ENCODE results near the gene GPC6.

GPC6 gene

GRCh38 chr13:93848247-93848646 is 621.6 kb downstream of the GPC6 start:
- ChIA-PET POLR2A (no interaction called here), CTCF (no interaction called here)
- no peak for DNase-seq (ENCODE audit: extremely low spot score)
- TF ChIP-seq FOXA1 (IDR thresholded peaks at IDR 0.05) (no peak), ZNF384 (IDR thresholded peaks at IDR 0.05) (no peak), L3MBTL2 (conservative IDR thresholded peaks at IDR 0.05) (no peak), TARDBP (IDR thresholded peaks at IDR 0.05) (no peak), HDGF (IDR thresholded peaks at IDR 0.05; ENCODE audit: borderline replicate concordance) (no peak), CTBP1 (IDR thresholded peaks at IDR 0.05; ENCODE audit: borderline replicate concordance) (no peak), PKNOX1 (IDR thresholded peaks at IDR 0.05) (no peak), ARNT (IDR thresholded peaks at IDR 0.05) (no peak), FOXM1 (IDR thresholded peaks at IDR 0.05; ENCODE audit: borderline replicate concordance) (no peak), LEF1 (IDR thresholded peaks at IDR 0.05; ENCODE audit: borderline replicate concordance) (no peak)

- TF ChIP-seq FOXM1 (IDR thresholded peaks at IDR 0.05; ENCODE audit: borderline replicate concordance) (no peak), ZNF384 (IDR thresholded peaks at IDR 0.05) (no peak), TARDBP (IDR thresholded peaks at IDR 0.05) (no peak), LEF1 (IDR thresholded peaks at IDR 0.05; ENCODE audit: borderline replicate concordance) (no peak), L3MBTL2 (conservative IDR thresholded peaks at IDR 0.05) (no peak), ELF4 (IDR thresholded peaks at IDR 0.05) (no peak)
- POLR2A ChIA-PET: no interaction called here
These were observed 624.6 kb downstream of the GPC6 start for GRCh38 chr13:93851236-93851635.

GRCh38 chr13:93853912-93854311 is 627.3 kb downstream of the GPC6 start:
- POLR2A ChIA-PET: no interaction called here
- CTCF ChIA-PET: no interaction called here
- DNase-seq (ENCODE audit: extremely low spot score): no peak
- TF ChIP-seq SUZ12 (IDR thresholded peaks at IDR 0.05) (no peak), ARNT (IDR thresholded peaks at IDR 0.05) (no peak), PKNOX1 (IDR thresholded peaks at IDR 0.05) (peak; percentile 58)

More at GRCh38 chr13:93851236-93851635, 624.6 kb downstream of the GPC6 start:
- CTCF ChIA-PET: interaction anchor here (0.6 kb wide), 1 partner anchor 328 kb away, joined by 3 read pairs; no protein-coding TSS in a partner anchor
- no peak for DNase-seq (ENCODE audit: extremely low spot score)

- POLR2A ChIA-PET: no interaction called here
- DNase-seq (ENCODE audit: extremely low spot score): no peak
These were observed 630.5 kb downstream of the GPC6 start for GRCh38 chr13:93857126-93857525.

GRCh38 chr13:93859716-93860115 is 633.1 kb downstream of the GPC6 start:
- ChIA-PET CTCF (no interaction called here), POLR2A (no interaction called here)
- no peak for TF ChIP-seq PKNOX1 (IDR thresholded peaks at IDR 0.05)
- TF ChIP-seq FOXK2 (IDR thresholded peaks at IDR 0.05): no peak
- TF ChIP-seq L3MBTL2 (conservative IDR thresholded peaks at IDR 0.05): no peak
- no peak for TF ChIP-seq HDGF (IDR thresholded peaks at IDR 0.05; ENCODE audit: borderline replicate concordance)
- TF ChIP-seq SUZ12 (IDR thresholded peaks at IDR 0.05): no peak
- TF ChIP-seq FOXM1 (IDR thresholded peaks at IDR 0.05; ENCODE audit: borderline replicate concordance): no peak
- no peak for TF ChIP-seq ZNF384 (IDR thresholded peaks at IDR 0.05)
- TF ChIP-seq FOXA1 (IDR thresholded peaks at IDR 0.05): no peak
- no peak for TF ChIP-seq NFRKB (IDR thresholded peaks at IDR 0.05)
- TF ChIP-seq ARNT (IDR thresholded peaks at IDR 0.05): no peak
- TF ChIP-seq LEF1 (IDR thresholded peaks at IDR 0.05; ENCODE audit: borderline replicate concordance): no peak
- no peak for TF ChIP-seq ELF4 (IDR thresholded peaks at IDR 0.05)
- no peak for TF ChIP-seq CTBP1 (IDR thresholded peaks at IDR 0.05; ENCODE audit: borderline replicate concordance)
- no peak for TF ChIP-seq BHLHE40 (IDR thresholded peaks at IDR 0.05; ENCODE audit: borderline replicate concordance)
- TF ChIP-seq SP1 (IDR thresholded peaks at IDR 0.05): no peak
- no peak for TF ChIP-seq TARDBP (IDR thresholded peaks at IDR 0.05)
- DNase-seq (ENCODE audit: extremely low spot score): no peak

More at GRCh38 chr13:93857126-93857525, 630.5 kb downstream of the GPC6 start:
- CTCF ChIA-PET: no interaction called here
- TF ChIP-seq ELF4 (IDR thresholded peaks at IDR 0.05) (no peak), PKNOX1 (IDR thresholded peaks at IDR 0.05) (no peak), SUZ12 (IDR thresholded peaks at IDR 0.05) (no peak)

GRCh38 chr13:93861818-93862217 is 635.2 kb downstream of the GPC6 start:
- POLR2A ChIA-PET: no interaction called here
- CTCF ChIA-PET: interaction anchor here (0.6 kb wide), 1 partner anchor 68 kb away, joined by 3 read pairs; no protein-coding TSS in a partner anchor
- DNase-seq (ENCODE audit: extremely low spot score): peak; percentile 23
- TF ChIP-seq ELF4 (IDR thresholded peaks at IDR 0.05) (no peak), TARDBP (IDR thresholded peaks at IDR 0.05) (no peak), FOXK2 (IDR thresholded peaks at IDR 0.05) (no peak), CTBP1 (IDR thresholded peaks at IDR 0.05; ENCODE audit: borderline replicate concordance) (no peak), NFRKB (IDR thresholded peaks at IDR 0.05) (no peak), HDGF (IDR thresholded peaks at IDR 0.05; ENCODE audit: borderline replicate concordance) (no peak), FOXM1 (IDR thresholded peaks at IDR 0.05; ENCODE audit: borderline replicate concordance) (no peak)

GRCh38 chr13:93862259-93862658 is 635.7 kb downstream of the GPC6 start:
- CTCF ChIA-PET: interaction anchor here (0.6 kb wide), 2 partner anchors 69 to 628 kb away, joined by 3 read pairs; no protein-coding TSS in a partner anchor
- no peak for DNase-seq (ENCODE audit: extremely low spot score)
- POLR2A ChIA-PET: no interaction called here
- TF ChIP-seq NFRKB (IDR thresholded peaks at IDR 0.05): no peak
- no peak for TF ChIP-seq PKNOX1 (IDR thresholded peaks at IDR 0.05)
- TF ChIP-seq LEF1 (IDR thresholded peaks at IDR 0.05; ENCODE audit: borderline replicate concordance): no peak
- no peak for TF ChIP-seq SP1 (IDR thresholded peaks at IDR 0.05)
- TF ChIP-seq BHLHE40 (IDR thresholded peaks at IDR 0.05; ENCODE audit: borderline replicate concordance): no peak
- no peak for TF ChIP-seq ZNF384 (IDR thresholded peaks at IDR 0.05)
- TF ChIP-seq FOXA1 (IDR thresholded peaks at IDR 0.05): no peak
- no peak for TF ChIP-seq L3MBTL2 (conservative IDR thresholded peaks at IDR 0.05)
- TF ChIP-seq ELF4 (IDR thresholded peaks at IDR 0.05): no peak
- TF ChIP-seq CTBP1 (IDR thresholded peaks at IDR 0.05; ENCODE audit: borderline replicate concordance): no peak
- TF ChIP-seq TARDBP (IDR thresholded peaks at IDR 0.05): no peak
- TF ChIP-seq ARNT (IDR thresholded peaks at IDR 0.05): no peak
- no peak for TF ChIP-seq FOXM1 (IDR thresholded peaks at IDR 0.05; ENCODE audit: borderline replicate concordance)
- TF ChIP-seq HDGF (IDR thresholded peaks at IDR 0.05; ENCODE audit: borderline replicate concordance): no peak
